Activated CD8-positive, alpha-beta T cell treated with anti-CD3 and anti-CD28 coated beads, Interleukin-2, amount 10 ng/mL, durations not matched to agents 7 days and 5 days (primary cell): Measurements from ENCODE around the gene SERP2. TPM values are rescaled to one million over a fixed set of nuclear protein-coding genes. Genes with fewer than 3 reads are reported as not detected.

Experiments used
- ATAC-seq: fragments of 150-1000 bp; cut with Tn5 transposase; one replicate; pipeline ENCODE4 v1.10.0; 2021; ENCODE audit warnings: moderate library complexity
- CTCF ChIA-PET: fragments of 350-600 bp; sonication (Branson Sonifier 250); formaldehyde crosslinking; loops from one replicate; lab custom pipeline; 2021; ENCODE audit warnings: antibody characterized with exemption; lab: Charles Lee
- POLR2A ChIA-PET: fragments of 350-600 bp; sonication (Branson Sonifier 250); formaldehyde crosslinking; loops from one replicate; lab custom pipeline; 2021; ENCODE audit warnings: antibody characterized with exemption; lab: Charles Lee
- DNase-seq: peaks from one replicate; pipeline ENCODE4 v3.0.0-alpha.2; 2020
- H3K27ac Mint-ChIP-seq: one replicate; pipeline ENCODE4 v1.8.0; 2021; ENCODE audit warnings: mild to moderate bottlenecking, mixed read lengths
- H3K27me3 Mint-ChIP-seq: one replicate; pipeline ENCODE4 v1.8.0; 2021; ENCODE audit warnings: low read depth, mixed read lengths
- H3K36me3 Mint-ChIP-seq: one replicate; pipeline ENCODE4 v1.8.0; 2021; ENCODE audit warnings: low read depth, mixed read lengths
- H3K4me1 Mint-ChIP-seq: one replicate; pipeline ENCODE4 v1.8.0; 2021; ENCODE audit warnings: low read depth, mixed read lengths
- H3K4me3 Mint-ChIP-seq: one replicate; pipeline ENCODE4 v1.8.0; 2021; ENCODE audit warnings: mild to moderate bottlenecking, mixed read lengths
- H3K9me3 Mint-ChIP-seq: one replicate; pipeline ENCODE4 v1.8.0; 2022; ENCODE audit warnings: mixed read lengths; ENCODE audit not compliant: insufficient read depth
- total RNA-seq, 2 experiments: library from RNA; stranded (reverse); gene quantifications; one replicate each; pipeline ENCODE4 v1.2.3, GENCODE V29; 2021

SERP2 gene
- total RNA-seq, 2 experiments from 2014 or later = 0.31 to 0.50 TPM

- Mint-ChIP-seq H3K27ac (no peak overlapping the region), H3K4me3 (no peak overlapping the region), H3K9me3 (peaks cover 4% of the 10 kb centered on the region), H3K36me3 (no peaks in the 10 kb centered on the region), H3K4me1 (no peaks in the 10 kb centered on the region), H3K27me3 (no peaks in the 10 kb centered on the region)
- DNase-seq (no peak), ATAC-seq (no peak)
- ChIA-PET POLR2A (no interaction called here), CTCF (no interaction called here)
These were observed 30.9 kb upstream of the SERP2 start for GRCh38 chr13:44342741-44343140.

GRCh38 chr13:44346534-44346933 is 27.1 kb upstream of the SERP2 start:
- no peaks in the 10 kb centered on the region for H3K9me3 Mint-ChIP-seq
- DNase-seq (no peak), ATAC-seq (no peak)
- H3K4me3 Mint-ChIP-seq = no peak overlapping the region
- CTCF ChIA-PET = no interaction called here
- H3K4me1 Mint-ChIP-seq = peaks cover 1% of the 10 kb centered on the region
- no peak overlapping the region for H3K27ac Mint-ChIP-seq
- H3K27me3 Mint-ChIP-seq = no peaks in the 10 kb centered on the region
- no peaks in the 10 kb centered on the region for H3K36me3 Mint-ChIP-seq
- POLR2A ChIA-PET = no interaction called here

- Mint-ChIP-seq H3K4me1 (peaks cover 7% of the 10 kb centered on the region), H3K27me3 (no peaks in the 10 kb centered on the region), H3K36me3 (no peaks in the 10 kb centered on the region), H3K4me3 (no peak overlapping the region), H3K27ac (no peak overlapping the region), H3K9me3 (no peaks in the 10 kb centered on the region)
- POLR2A ChIA-PET = no interaction called here
- CTCF ChIA-PET = no interaction called here
- no peak for DNase-seq
- no peak for ATAC-seq
These were observed 26.3 kb upstream of the SERP2 start for GRCh38 chr13:44347301-44347700.

DNA sequence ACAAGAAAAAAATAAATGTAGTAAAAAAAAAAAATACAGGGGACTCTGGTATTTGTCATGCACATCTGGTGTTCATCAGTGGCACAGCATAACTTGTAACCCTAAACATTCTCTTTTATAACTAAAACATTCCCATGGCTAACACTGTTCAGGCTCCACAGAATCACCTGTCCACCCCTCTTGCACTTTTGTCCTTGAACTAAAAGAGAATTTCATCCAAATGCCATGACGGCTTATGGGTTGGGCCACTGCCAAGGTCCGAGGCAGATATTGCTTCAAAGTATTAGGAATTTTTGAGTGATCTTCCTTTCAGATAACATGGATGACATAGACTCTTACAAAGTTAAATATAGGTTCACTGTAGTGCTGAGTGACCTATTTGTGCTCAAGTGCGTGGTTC is 25.7 kb upstream of the SERP2 start:
- Mint-ChIP-seq H3K4me1 (peaks cover 13% of the 10 kb centered on the region), H3K4me3 (no peak overlapping the region), H3K9me3 (no peaks in the 10 kb centered on the region), H3K27me3 (no peaks in the 10 kb centered on the region), H3K36me3 (no peaks in the 10 kb centered on the region), H3K27ac (no peak overlapping the region)
- ChIA-PET CTCF (no interaction called here), POLR2A (no interaction called here)
- ATAC-seq (no peak), DNase-seq (no peak)

- no peak for ATAC-seq
- no peaks in the 10 kb centered on the region for H3K36me3 Mint-ChIP-seq
- no peak for DNase-seq
- H3K9me3 Mint-ChIP-seq = no peaks in the 10 kb centered on the region
- peaks cover 13% of the 10 kb centered on the region for H3K4me1 Mint-ChIP-seq
- H3K27me3 Mint-ChIP-seq = peaks cover 6% of the 10 kb centered on the region
- H3K4me3 Mint-ChIP-seq = no peak overlapping the region
- no peak overlapping the region for H3K27ac Mint-ChIP-seq
- ChIA-PET POLR2A (interaction anchor here (0.6 kb wide), 1 partner anchor 1712 kb away, joined by 3 read pairs; no protein-coding TSS in a partner anchor), CTCF (no interaction called here)
These were observed 22.7 kb upstream of the SERP2 start for GRCh38 chr13:44350775-44351504.

DNA sequence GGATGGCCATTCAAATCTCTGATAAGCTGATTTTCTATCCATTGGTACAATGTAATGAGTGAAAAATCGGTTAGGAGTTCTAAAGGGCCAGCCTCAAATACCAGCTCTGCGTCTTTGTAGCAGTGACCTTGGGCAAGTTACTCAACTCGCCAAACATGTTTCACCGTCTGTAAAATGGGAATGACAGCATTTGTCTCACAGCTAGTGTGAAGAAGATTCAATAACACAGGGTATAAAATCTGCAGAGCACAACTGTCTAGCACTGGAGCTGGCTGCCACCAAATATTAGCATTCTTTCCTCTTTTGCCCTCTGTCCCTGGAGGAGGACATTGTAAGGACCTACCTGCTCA is 22.1 kb upstream of the SERP2 start:
- Mint-ChIP-seq H3K27me3 (peaks cover 6% of the 10 kb centered on the region), H3K27ac (no peak overlapping the region), H3K9me3 (no peaks in the 10 kb centered on the region), H3K4me1 (peaks cover 13% of the 10 kb centered on the region), H3K36me3 (no peaks in the 10 kb centered on the region), H3K4me3 (no peak overlapping the region)
- POLR2A ChIA-PET = interaction anchor here (0.6 kb wide), 1 partner anchor 1713 kb away, joined by 3 read pairs; no protein-coding TSS in a partner anchor
- DNase-seq (no peak), ATAC-seq (no peak)
- CTCF ChIA-PET = no interaction called here

DNA sequence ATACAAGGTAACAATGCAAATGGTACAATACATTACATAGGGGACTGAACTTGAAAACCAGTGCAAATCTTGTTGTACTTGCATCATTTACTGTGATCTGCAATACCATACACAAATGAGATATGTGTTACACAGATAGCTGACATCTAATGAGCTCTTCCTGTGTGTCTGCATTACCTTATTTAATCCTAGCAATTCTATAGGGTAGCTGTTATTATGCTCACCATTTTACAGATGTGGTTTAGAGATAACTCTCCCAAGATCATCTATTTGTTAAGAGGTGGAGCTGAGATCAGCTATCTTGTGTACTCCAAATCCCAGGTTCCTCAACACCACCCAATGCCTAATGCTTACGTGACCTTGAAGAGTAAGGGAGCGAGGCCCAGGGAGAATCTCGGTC is 21.4 kb upstream of the SERP2 start:
- H3K4me3 Mint-ChIP-seq = no peak overlapping the region
- CTCF ChIA-PET = interaction anchor here (0.9 kb wide), 1 partner anchor 161 kb away, joined by 3 read pairs; no protein-coding TSS in a partner anchor
- ATAC-seq (no peak), DNase-seq (no peak)
- H3K4me1 Mint-ChIP-seq = peaks cover 13% of the 10 kb centered on the region
- H3K27me3 Mint-ChIP-seq = peaks cover 6% of the 10 kb centered on the region
- H3K9me3 Mint-ChIP-seq = no peaks in the 10 kb centered on the region
- H3K27ac Mint-ChIP-seq = no peak overlapping the region
- no peaks in the 10 kb centered on the region for H3K36me3 Mint-ChIP-seq
- POLR2A ChIA-PET = no interaction called here

- ChIA-PET POLR2A (no interaction called here), CTCF (interaction anchor here (0.9 kb wide), 1 partner anchor 162 kb away, joined by 3 read pairs; no protein-coding TSS in a partner anchor)
- Mint-ChIP-seq H3K4me3 (no peak overlapping the region), H3K36me3 (no peaks in the 10 kb centered on the region), H3K9me3 (no peaks in the 10 kb centered on the region), H3K4me1 (peaks cover 13% of the 10 kb centered on the region), H3K27me3 (peaks cover 6% of the 10 kb centered on the region), H3K27ac (no peak overlapping the region)
- ATAC-seq = no peak
- DNase-seq = no peak
These were observed 21.0 kb upstream of the SERP2 start for GRCh38 chr13:44352671-44353070.

GRCh38 chr13:44354331-44354730 is 19.3 kb upstream of the SERP2 start:
- no peaks in the 10 kb centered on the region for H3K9me3 Mint-ChIP-seq
- CTCF ChIA-PET = no interaction called here
- ATAC-seq (no peak), DNase-seq (no peak)
- no peak overlapping the region for H3K4me3 Mint-ChIP-seq
- H3K27ac Mint-ChIP-seq = no peak overlapping the region
- POLR2A ChIA-PET = no interaction called here
- no peaks in the 10 kb centered on the region for H3K36me3 Mint-ChIP-seq
- peaks cover 13% of the 10 kb centered on the region for H3K4me1 Mint-ChIP-seq
- peaks cover 6% of the 10 kb centered on the region for H3K27me3 Mint-ChIP-seq

GRCh38 chr13:44354884-44355283 is 18.7 kb upstream of the SERP2 start:
- no peak overlapping the region for H3K27ac Mint-ChIP-seq
- no peaks in the 10 kb centered on the region for H3K36me3 Mint-ChIP-seq
- H3K4me1 Mint-ChIP-seq = peaks cover 13% of the 10 kb centered on the region
- no peak overlapping the region for H3K4me3 Mint-ChIP-seq
- H3K9me3 Mint-ChIP-seq = no peaks in the 10 kb centered on the region
- H3K27me3 Mint-ChIP-seq = peaks cover 6% of the 10 kb centered on the region
- CTCF ChIA-PET = no interaction called here
- DNase-seq (no peak), ATAC-seq (no peak)
- POLR2A ChIA-PET = no interaction called here

GRCh38 chr13:44355621-44356020 is 18.0 kb upstream of the SERP2 start:
- ATAC-seq (no peak), DNase-seq (no peak)
- Mint-ChIP-seq H3K4me1 (peaks cover 13% of the 10 kb centered on the region), H3K36me3 (no peaks in the 10 kb centered on the region), H3K9me3 (no peaks in the 10 kb centered on the region), H3K27me3 (peaks cover 6% of the 10 kb centered on the region), H3K27ac (no peak overlapping the region), H3K4me3 (no peak overlapping the region)
- POLR2A ChIA-PET = no interaction called here
- CTCF ChIA-PET = no interaction called here

DNA sequence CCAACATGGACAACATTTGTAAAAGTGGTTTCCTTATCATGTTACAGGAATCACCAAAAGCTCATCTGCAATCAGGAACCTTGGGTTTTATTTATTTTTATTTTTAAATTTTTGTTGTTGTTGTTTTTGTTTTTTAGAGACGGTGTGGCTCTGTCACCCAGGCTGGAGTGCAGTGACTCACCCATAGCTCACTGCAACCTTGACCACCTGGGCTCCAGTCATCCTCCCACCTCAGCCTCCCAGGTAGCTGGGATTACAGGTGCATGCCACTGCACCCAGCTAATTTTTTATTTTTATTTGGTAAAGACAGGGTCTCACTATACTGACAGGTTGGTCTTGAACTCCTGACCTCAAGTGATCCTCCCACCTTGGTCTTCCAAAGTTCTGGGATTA is 13.6 kb upstream of the SERP2 start:
- Mint-ChIP-seq H3K9me3 (no peaks in the 10 kb centered on the region), H3K36me3 (no peaks in the 10 kb centered on the region), H3K4me3 (no peak overlapping the region), H3K27me3 (peaks cover 5% of the 10 kb centered on the region), H3K27ac (no peak overlapping the region), H3K4me1 (no peaks in the 10 kb centered on the region)
- POLR2A ChIA-PET = no interaction called here
- DNase-seq (no peak), ATAC-seq (no peak)
- CTCF ChIA-PET = no interaction called here
